ENCODE data around the gene MYH9.

Gene MYH9

GRCh38 chr22:36239150-36239400, 148.7 kb downstream of the MYH9 start:
- DNase-seq: no peak

GRCh38 chr22:36238373-36239149, 149.2 kb downstream of the MYH9 start:
- DNase-seq: no peak

- DNase-seq: no peak
Observed at GRCh38 chr22:36237462-36238372, 150.1 kb downstream of the MYH9 start.

GRCh38 chr22:36236388-36237319, 151.1 kb downstream of the MYH9 start:
- DNase-seq: no peak

GRCh38 chr22:36235585-36235984, 152.2 kb downstream of the MYH9 start:
- no peak for DNase-seq

- DNase-seq: no peak
Observed at GRCh38 chr22:36234919-36235318, 152.8 kb downstream of the MYH9 start.

GRCh38 chr22:36234213-36234612, 153.6 kb downstream of the MYH9 start:
- no peak for DNase-seq

GRCh38 chr22:36233796-36234195, 154.0 kb downstream of the MYH9 start:
- DNase-seq: no peak

GRCh38 chr22:36232715-36233401, 154.9 kb downstream of the MYH9 start:
- no peak for DNase-seq
